GM20000 (cell line): ENCODE measurements around the gene C12orf56.
"Not testable (repeated sequence)": the region's sequence is repeated elsewhere in the genome, so short reads cannot be mapped to it uniquely, and the experiment has no call there.

ENCODE experiments used
- DNase-seq: peaks from one replicate; pipeline ENCODE4 v3.0.0; 2012; ENCODE audit warnings: low spot score
- TF ChIP-seq, protein P1 (sequence below): IDR thresholded peaks from 2 replicates; pipeline ENCODE4 v1.5.1; 2012; ENCODE audit warnings: mild to moderate bottlenecking, control low read depth; ENCODE audit errors: extremely low read depth, missing control alignments

Gene C12orf56

GRCh38 chr12:64389154-64389553 lies 1.4 kb downstream of the C12orf56 start:
- TF ChIP-seq, protein P1, sequence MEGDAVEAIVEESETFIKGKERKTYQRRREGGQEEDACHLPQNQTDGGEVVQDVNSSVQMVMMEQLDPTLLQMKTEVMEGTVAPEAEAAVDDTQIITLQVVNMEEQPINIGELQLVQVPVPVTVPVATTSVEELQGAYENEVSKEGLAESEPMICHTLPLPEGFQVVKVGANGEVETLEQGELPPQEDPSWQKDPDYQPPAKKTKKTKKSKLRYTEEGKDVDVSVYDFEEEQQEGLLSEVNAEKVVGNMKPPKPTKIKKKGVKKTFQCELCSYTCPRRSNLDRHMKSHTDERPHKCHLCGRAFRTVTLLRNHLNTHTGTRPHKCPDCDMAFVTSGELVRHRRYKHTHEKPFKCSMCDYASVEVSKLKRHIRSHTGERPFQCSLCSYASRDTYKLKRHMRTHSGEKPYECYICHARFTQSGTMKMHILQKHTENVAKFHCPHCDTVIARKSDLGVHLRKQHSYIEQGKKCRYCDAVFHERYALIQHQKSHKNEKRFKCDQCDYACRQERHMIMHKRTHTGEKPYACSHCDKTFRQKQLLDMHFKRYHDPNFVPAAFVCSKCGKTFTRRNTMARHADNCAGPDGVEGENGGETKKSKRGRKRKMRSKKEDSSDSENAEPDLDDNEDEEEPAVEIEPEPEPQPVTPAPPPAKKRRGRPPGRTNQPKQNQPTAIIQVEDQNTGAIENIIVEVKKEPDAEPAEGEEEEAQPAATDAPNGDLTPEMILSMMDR, result no peak
- DNase-seq, result no peak

- no peak for DNase-seq
- TF ChIP-seq, protein P1, result no peak
Measured at GRCh38 chr12:64387197-64387816, 3.3 kb downstream of the C12orf56 start.

- DNase-seq, result no peak
- TF ChIP-seq, protein P1, result no peak
Measured at GRCh38 chr12:64385468-64385867, 5.1 kb downstream of the C12orf56 start.

DNA sequence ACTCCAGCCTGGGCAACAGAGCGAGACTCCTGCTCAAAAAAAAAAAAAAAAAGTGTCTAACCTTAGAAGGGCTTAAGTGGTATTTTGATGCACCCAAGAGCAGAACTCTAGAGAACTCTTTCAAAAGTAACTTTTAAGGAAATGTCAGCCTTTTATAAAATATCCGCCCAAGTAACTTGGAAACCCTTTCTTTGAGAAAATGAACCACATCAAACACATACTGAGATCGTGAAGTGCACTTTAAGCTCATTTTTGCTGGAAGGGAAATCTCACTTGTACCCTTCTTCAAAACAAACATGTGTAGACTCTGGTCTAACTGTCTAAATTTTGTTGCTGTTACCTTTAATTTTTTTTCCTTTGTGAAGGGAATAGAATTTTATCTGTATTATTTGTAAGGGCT lies 5.5 kb downstream of the C12orf56 start:
- no peak for DNase-seq
- TF ChIP-seq, protein P1, result no peak

DNA sequence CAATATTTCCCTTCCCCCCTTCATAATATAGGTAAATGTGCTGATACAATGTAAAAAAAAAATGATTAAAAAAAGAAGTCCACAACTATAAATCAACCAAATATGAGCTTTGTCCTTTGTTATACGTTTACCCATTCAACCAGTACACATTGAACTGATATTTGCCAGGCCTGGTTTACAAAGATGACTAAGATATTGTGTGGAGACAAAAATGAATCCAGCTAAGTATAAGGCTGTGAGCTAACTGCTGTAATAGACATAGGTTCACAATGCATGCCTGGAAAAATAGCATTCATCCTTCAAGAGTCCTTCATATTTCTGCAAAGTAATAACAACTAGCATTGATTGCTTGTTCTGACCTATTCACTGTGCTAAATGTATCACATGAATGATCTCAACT lies 6.9 kb downstream of the C12orf56 start:
- TF ChIP-seq, protein P1, result no peak
- no peak for DNase-seq

GRCh38 chr12:64362721-64363305 lies 27.7 kb downstream of the C12orf56 start:
- TF ChIP-seq, protein P1, result no peak

GRCh38 chr12:64361173-64361572 lies 29.4 kb downstream of the C12orf56 start:
- DNase-seq, result not testable (repeated sequence)

More at GRCh38 chr12:64362721-64363305, 27.7 kb downstream of the C12orf56 start:
- no peak for DNase-seq

- not testable (repeated sequence) for DNase-seq
Measured at GRCh38 chr12:64356209-64356608, 34.3 kb downstream of the C12orf56 start.
